Gastrocnemius medialis (tissue), 4 donors: ENCODE results near the gene ACIN1. TPM values are rescaled to one million over a fixed set of nuclear protein-coding genes. Genes with fewer than 3 reads are reported as not detected.
"Not testable (repeated sequence)": the region's sequence is repeated elsewhere in the genome, so short reads cannot be mapped to it uniquely, and the experiment has no call there.

Experiments used
- ATAC-seq, 2 donors: fragments of 150-250 bp; one replicate each; pipeline ENCODE4 v1.9.1; 2016
- DNase-seq, 2 donors: peaks; one replicate each; pipeline ENCODE4 v3.0.0-alpha.2; 2019
- H3K27ac ChIP-seq, 4 donors: fragments of 200-600 bp; sonication (generic); 1 replicate in 1 of 4; 2 replicates in 3 of 4; pipeline ENCODE4 v1.5.1; 2016 to 2018; ENCODE audit warnings: mild to moderate bottlenecking in 2 of 4, moderate library complexity in 1 of 4
- H3K27me3 ChIP-seq, 3 donors: fragments of 200-600 bp; sonication (generic) in 2 of 3; 1 replicate in 1 of 3; 2 replicates in 2 of 3; pipeline versions ENCODE4 v1.5.1 to v1.6.0; 2016 to 2019; ENCODE audit warnings: mild to moderate bottlenecking in 1 of 3, moderate library complexity in 1 of 3
- H3K36me3 ChIP-seq, 2 donors: fragments of 200-600 bp; sonication (generic) in 1 of 2; one replicate each; pipeline ENCODE4 v1.5.1; 2017 to 2018
- H3K4me1 ChIP-seq, 2 donors: fragments of 200-600 bp; sonication (generic) in 1 of 2; one replicate each; pipeline ENCODE4 v1.5.1; 2016 to 2017; ENCODE audit warnings: mild to moderate bottlenecking in 2 of 2
- H3K4me3 ChIP-seq, 4 donors: fragments of 200-600 bp; sonication (generic) in 3 of 4; 1 replicate in 1 of 4; 2 replicates in 3 of 4; pipeline ENCODE4 v1.5.1; 2016 to 2019; ENCODE audit warnings: mild to moderate bottlenecking in 2 of 4
- H3K9me3 ChIP-seq, 3 donors: fragments of 200-600 bp; sonication (generic) in 2 of 3; 1 replicate in 1 of 3; 2 replicates in 2 of 3; pipeline ENCODE4 v1.5.1; 2016 to 2019
- POLR2A ChIP-seq, 2 donors: fragments of 450-650 bp; IDR thresholded peaks; one replicate each; pipeline ENCODE4 v1.6.1; 2017; ENCODE audit warnings: antibody characterized with exemption in 2 of 2, mild to moderate bottlenecking in 2 of 2, moderate library complexity in 2 of 2
- in situ Hi-C, 4 donors: fragments of 200-750 bp; cut with MboI; loops; one replicate each; pipeline versions ENCODE4 v1.15.0 to v1.8.0; 2017; ENCODE audit warnings: low sequenced_read_pairs in 4 of 4
- intact Hi-C: fragments of 100-400 bp; cut with DNase I; formaldehyde crosslinking; loops from one replicate; pipeline ENCODE4 v1.15.1; 2023; ENCODE audit warnings: low total_unique reads
- total RNA-seq, 4 donors: library from RNA; depleted of rRNA; stranded (reverse); fragments of >200 nt; gene quantifications; one replicate each; pipeline versions ENCODE4 v1.1.0 to v1.2.3, GENCODE V29; 2016
- TF ChIP-seq, protein P1 (sequence below), 5 experiments: fragments of 450-650 bp in 3 of 5; fragments of 200-600 bp in 2 of 5; sonication (generic) in 2 of 5; IDR thresholded peaks in 4 of 5; conservative IDR thresholded peaks in 1 of 5; 1 replicate in 4 of 5; 2 replicates in 1 of 5; pipeline ENCODE4 v1.5.1; 2016 to 2019; ENCODE audit warnings: antibody characterized with exemption in 5 of 5, mild to moderate bottlenecking in 3 of 5, moderate library complexity in 3 of 5

The ACIN1 gene
- total RNA-seq, 4 donors from 2014 or later, result 61.9 to 74.8 (median 70.6) TPM

DNA sequence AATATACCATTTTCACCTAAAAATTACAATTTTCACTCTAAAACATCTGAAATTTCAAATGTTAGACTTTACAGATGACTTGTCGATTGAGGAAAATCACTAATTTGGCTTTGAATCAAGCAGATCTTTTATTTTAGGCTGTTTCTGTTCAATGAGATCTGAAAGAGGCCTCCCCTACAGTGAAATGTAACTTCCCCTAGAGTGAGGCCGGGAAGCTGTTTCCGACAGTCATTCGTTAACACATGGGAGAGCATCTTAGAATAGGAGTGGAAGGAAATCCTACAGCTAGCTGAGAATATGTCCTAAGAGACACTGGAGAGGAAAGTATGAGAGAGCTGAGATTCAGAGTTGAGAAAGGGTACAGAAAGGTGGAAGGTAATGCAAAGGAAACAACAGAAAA lies 79.3 kb downstream of the ACIN1 start:
- Histone ChIP-seq H3K4me3 (no peak overlapping the region), H3K27me3 (no peaks in the 10 kb centered on the region), H3K9me3 (no peaks in the 10 kb centered on the region), H3K4me1 (no peaks in the 10 kb centered on the region), H3K27ac (no peak overlapping the region), H3K36me3 (no peaks in the 10 kb centered on the region)
- ATAC-seq, result no peak
- DNase-seq, result no peak
- in situ Hi-C loops (no loop called here), intact Hi-C loops (no loop called here)
- no peak for TF ChIP-seq POLR2A (IDR thresholded peaks at IDR 0.05)
- TF ChIP-seq, protein P1, sequence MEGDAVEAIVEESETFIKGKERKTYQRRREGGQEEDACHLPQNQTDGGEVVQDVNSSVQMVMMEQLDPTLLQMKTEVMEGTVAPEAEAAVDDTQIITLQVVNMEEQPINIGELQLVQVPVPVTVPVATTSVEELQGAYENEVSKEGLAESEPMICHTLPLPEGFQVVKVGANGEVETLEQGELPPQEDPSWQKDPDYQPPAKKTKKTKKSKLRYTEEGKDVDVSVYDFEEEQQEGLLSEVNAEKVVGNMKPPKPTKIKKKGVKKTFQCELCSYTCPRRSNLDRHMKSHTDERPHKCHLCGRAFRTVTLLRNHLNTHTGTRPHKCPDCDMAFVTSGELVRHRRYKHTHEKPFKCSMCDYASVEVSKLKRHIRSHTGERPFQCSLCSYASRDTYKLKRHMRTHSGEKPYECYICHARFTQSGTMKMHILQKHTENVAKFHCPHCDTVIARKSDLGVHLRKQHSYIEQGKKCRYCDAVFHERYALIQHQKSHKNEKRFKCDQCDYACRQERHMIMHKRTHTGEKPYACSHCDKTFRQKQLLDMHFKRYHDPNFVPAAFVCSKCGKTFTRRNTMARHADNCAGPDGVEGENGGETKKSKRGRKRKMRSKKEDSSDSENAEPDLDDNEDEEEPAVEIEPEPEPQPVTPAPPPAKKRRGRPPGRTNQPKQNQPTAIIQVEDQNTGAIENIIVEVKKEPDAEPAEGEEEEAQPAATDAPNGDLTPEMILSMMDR (IDR thresholded peaks at IDR 0.05 in 4 of 5, conservative IDR thresholded peaks at IDR 0.05 in 1 of 5), result no peak

DNA sequence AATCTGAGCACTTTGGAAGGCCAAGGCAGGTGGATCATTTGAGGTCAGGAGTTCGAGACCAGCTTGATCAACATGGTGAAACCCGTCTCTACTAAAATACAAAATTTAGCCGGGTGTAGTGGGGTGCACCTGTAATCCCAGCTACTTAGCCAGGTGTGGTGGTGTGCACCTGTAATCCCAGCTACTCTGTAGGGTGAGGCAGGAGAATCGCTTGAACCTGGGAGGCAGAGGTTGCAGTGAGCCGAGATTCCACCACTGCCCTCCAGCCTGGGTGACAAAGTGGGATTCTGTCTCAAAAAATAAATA lies 81.2 kb downstream of the ACIN1 start:
- H3K9me3 ChIP-seq, H3K4me3 ChIP-seq, ATAC-seq, H3K27ac ChIP-seq, intact Hi-C loops, H3K4me1 ChIP-seq, in situ Hi-C loops, H3K36me3 ChIP-seq, H3K27me3 ChIP-seq, DNase-seq: not testable (repeated sequence)

DNA sequence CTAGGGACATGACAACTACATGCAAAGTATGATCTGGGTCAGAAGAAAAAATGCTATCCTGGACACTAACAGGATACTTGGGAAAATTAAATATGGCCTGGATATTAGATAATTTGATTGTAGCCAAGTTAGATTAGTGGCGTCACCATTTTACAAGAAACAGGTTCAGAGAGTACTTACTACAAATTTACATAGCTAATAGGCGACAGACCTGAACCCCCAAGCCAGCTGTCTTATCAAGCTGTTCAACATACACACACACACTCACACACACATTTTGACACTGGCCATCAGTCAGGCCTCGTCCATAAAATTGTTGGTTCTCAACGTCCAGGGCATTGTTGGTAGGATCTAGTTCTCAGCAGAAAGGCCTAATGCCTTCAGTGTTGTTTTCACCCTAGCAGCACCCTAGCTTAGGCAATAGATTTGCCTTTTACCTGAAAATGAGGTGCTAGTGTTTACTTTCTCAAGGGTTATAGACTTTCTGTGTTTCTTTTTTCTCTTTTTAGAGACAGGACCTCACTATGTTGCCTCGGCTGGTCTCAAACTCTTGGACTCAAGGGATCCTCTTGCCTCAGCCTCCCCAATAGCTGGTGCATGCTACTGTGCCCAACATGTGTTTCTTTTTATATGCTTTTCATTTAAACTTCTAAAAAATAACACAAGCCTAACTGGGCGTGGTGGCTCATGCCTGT lies 81.7 kb downstream of the ACIN1 start:
- no peak for TF ChIP-seq POLR2A (IDR thresholded peaks at IDR 0.05)
- TF ChIP-seq, protein P1 (IDR thresholded peaks at IDR 0.05 in 4 of 5, conservative IDR thresholded peaks at IDR 0.05 in 1 of 5), result no peak
- no peak overlapping the region for H3K27ac ChIP-seq
- no peak for ATAC-seq
- H3K27me3 ChIP-seq, result no peaks in the 10 kb centered on the region
- intact Hi-C loops (no loop called here), in situ Hi-C loops (no loop called here)
- peaks cover 7 to 12% of the 10 kb centered on the region in 2 donors for H3K4me1 ChIP-seq
- H3K4me3 ChIP-seq, result no peak overlapping the region
- H3K36me3 ChIP-seq, result no peaks in the 10 kb centered on the region
- no peaks in the 10 kb centered on the region for H3K9me3 ChIP-seq
- DNase-seq, result no peak

DNA sequence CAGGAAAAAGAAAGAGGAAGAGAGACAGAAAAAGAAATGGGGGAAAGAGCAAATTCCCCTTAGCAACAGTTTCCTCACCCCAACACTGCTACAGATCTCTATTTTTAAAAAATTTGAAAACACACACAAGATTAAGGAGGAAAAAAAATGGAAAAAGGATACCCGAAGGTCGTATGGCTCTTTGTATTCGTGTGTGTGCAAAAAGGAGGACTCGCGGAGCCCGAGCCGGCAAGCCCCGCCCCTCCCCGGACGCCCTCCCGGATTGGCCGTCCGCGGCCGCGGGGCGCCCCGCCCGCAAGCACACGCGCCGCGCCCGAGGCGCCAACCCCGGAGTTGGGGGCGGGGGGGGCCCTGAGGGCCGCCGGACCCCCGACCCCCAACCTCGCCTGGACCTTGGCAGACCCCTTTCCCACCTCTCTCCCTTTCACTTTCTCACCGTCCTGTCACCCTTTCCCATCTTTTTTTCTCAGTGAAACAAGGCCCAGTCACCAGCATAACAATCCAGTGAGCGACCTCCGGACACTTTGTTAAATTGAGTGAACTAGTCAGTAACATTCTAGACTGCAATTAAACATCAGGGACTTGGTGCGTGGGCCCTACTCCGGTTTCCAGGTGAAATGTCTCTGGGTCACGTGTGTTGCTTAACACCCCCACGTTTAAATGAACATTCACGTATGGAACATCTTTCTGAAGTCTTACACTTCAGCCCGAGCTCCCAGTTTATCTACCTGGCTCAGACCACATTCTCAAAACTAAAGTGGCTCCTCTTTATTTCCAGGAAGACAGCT lies 84.8 kb downstream of the ACIN1 start, which contains the start of gene C14orf93:
C14orf93 (minus strand) TSS at position 205 of the 788 bp plus-strand sequence. CDS start 11,120 bp downstream, outside the sequence.
- in situ Hi-C loops (no loop called here), intact Hi-C loops (loop anchor here (1.0 kb wide), 1 partner anchor 81 kb away; the partner anchor contains the start of gene PRMT5)
- H3K4me3 ChIP-seq, result peak within 1 kb of the TSS; percentile 62 to 67 (median 64)
- H3K4me1 ChIP-seq, result peaks cover 16 to 18% of the 10 kb centered on the region in 2 donors
- no peaks in the 10 kb centered on the region for H3K36me3 ChIP-seq
- peak within 1 kb of the TSS; percentile 84 to 87 (median 85) for H3K27ac ChIP-seq
- H3K9me3 ChIP-seq, result no peaks in the 10 kb centered on the region
- H3K27me3 ChIP-seq, result no peaks in the 10 kb centered on the region
- ATAC-seq (peak; percentile 35 to 48), DNase-seq (peak; percentile 73 to 85)
- TF ChIP-seq, protein P1 (IDR thresholded peaks at IDR 0.05 in 4 of 5, conservative IDR thresholded peaks at IDR 0.05 in 1 of 5), result no peak
- peak in 1 of 2 donors; percentile 36 for TF ChIP-seq POLR2A (IDR thresholded peaks at IDR 0.05)

DNA sequence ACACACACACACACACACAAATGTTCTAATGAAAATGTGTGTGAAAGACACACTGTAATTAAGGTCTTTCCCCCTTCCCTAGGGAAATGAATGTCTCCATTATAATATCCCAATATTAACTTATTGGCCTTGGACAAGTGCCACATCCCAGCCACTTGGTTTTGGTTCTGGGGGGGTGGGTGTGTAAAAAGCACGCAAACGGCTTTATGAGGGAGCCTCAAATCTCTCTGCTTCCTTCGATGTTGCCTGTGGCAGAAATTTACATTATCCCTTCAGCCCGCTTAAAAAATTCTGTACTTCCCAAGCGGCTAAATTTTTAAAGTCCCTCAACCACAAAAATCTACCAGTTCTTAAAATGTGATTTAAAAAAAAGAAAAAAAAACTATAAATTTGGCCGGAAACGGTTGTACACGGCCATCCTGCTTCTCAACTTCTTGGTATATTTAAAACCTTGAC lies 85.4 kb downstream of the ACIN1 start:
- Histone ChIP-seq H3K4me3 (peak overlapping the region; percentile 62 to 67 (median 64)), H3K27ac (peak overlapping the region; percentile 84 to 87 (median 85)), H3K9me3 (no peaks in the 10 kb centered on the region), H3K27me3 (no peaks in the 10 kb centered on the region), H3K36me3 (no peaks in the 10 kb centered on the region), H3K4me1 (peaks cover 16 to 18% of the 10 kb centered on the region in 2 donors)
- DNase-seq (no peak), ATAC-seq (no peak)
- intact Hi-C loops, result no loop called here
- TF ChIP-seq POLR2A (IDR thresholded peaks at IDR 0.05), result no peak
- TF ChIP-seq, protein P1 (IDR thresholded peaks at IDR 0.05 in 4 of 5, conservative IDR thresholded peaks at IDR 0.05 in 1 of 5), result no peak
- in situ Hi-C loops, result no loop called here
